Sigmoid colon (tissue), 7 donors: ENCODE measurements around the gene DCTPP1. TPM values are rescaled to one million over a fixed set of nuclear protein-coding genes. Genes with fewer than 3 reads are reported as not detected.

Experiments
- DNase-seq: peaks from one replicate; pipeline ENCODE4 v3.0.0-alpha.2; 2019
- H3K27ac ChIP-seq, 4 donors: fragments of 200-600 bp; sonication (generic); one replicate each; pipeline ENCODE4 v1.5.1; 2016 to 2019; ENCODE audit warnings: mild to moderate bottlenecking in 1 of 4
- H3K27me3 ChIP-seq, 3 donors: fragments of 200-600 bp; sonication (generic); one replicate each; pipeline ENCODE4 v1.5.1; 2019; ENCODE audit warnings: mild to moderate bottlenecking in 1 of 3
- H3K36me3 ChIP-seq, 4 donors: fragments of 200-600 bp; sonication (generic); one replicate each; pipeline ENCODE4 v1.5.1; 2016 to 2019
- H3K4me1 ChIP-seq, 4 donors: fragments of 200-600 bp; sonication (generic); one replicate each; pipeline ENCODE4 v1.5.1; 2017 to 2019
- H3K4me3 ChIP-seq, 4 donors: fragments of 200-600 bp; sonication (generic); one replicate each; pipeline ENCODE4 v1.5.1; 2017 to 2019; ENCODE audit warnings: mild to moderate bottlenecking in 2 of 4, moderate library complexity in 1 of 4
- H3K9me3 ChIP-seq, 4 donors: fragments of 200-600 bp in 3 of 4; sonication (generic) in 3 of 4; one replicate each; pipeline versions ENCODE4 v1.5.1 to v1.6.1; 2013 to 2019
- CTCF ChIP-seq, 4 experiments: fragments of 450-650 bp in 3 of 4; fragments of 200-600 bp in 1 of 4; IDR thresholded peaks; one replicate each; pipeline ENCODE4 v1.5.1; 2016 to 2019; ENCODE audit warnings: antibody characterized with exemption in 4 of 4, mild to moderate bottlenecking in 3 of 4, moderate library complexity in 2 of 4
- EP300 ChIP-seq, 4 donors: sonication (generic); formaldehyde crosslinking; IDR thresholded peaks; one replicate each; pipeline ENCODE4 v1.6.1; 2017; ENCODE audit warnings: antibody characterized with exemption in 4 of 4
- POLR2A ChIP-seq, 2 donors: fragments of 450-650 bp; IDR thresholded peaks; one replicate each; pipeline ENCODE4 v1.6.1; 2016; ENCODE audit warnings: antibody characterized with exemption in 2 of 2, mild to moderate bottlenecking in 2 of 2, moderate library complexity in 2 of 2
- POLR2AphosphoS5 ChIP-seq, 4 donors: sonication (generic); formaldehyde crosslinking; IDR thresholded peaks; one replicate each; pipeline ENCODE4 v1.6.1; 2017; ENCODE audit warnings: antibody characterized with exemption in 4 of 4
- WGBS, 2 donors: extraction: QIAGEN DNeasy Blood & Tissue Kit; methylation state at CpG; one replicate each; pipeline ENCODE4 v1.1.7; 2013; 5-methylcytosine and 5-hydroxymethylcytosine counted together
- intact Hi-C: fragments of 100-400 bp; cut with DNase I; formaldehyde crosslinking; loops from one replicate; pipeline ENCODE4 v1.15.1; 2023
- polyA plus RNA-seq, 3 donors: library from polyadenylated mRNA; stranded (reverse); fragments of 200-250 nt; gene quantifications; one replicate each; pipeline ENCODE4 v1.2.3, GENCODE V29; 2013
- total RNA-seq, 4 donors: library from RNA; depleted of rRNA; stranded (reverse); fragments of >200 nt; gene quantifications; one replicate each; pipeline ENCODE4 v1.1.0, GENCODE V29; 2016
- donor health status: healthy with polysubstance abuse.
- donor health status: Bipolar disorder and iron deficiency.
- donor health status: healthy.

The DCTPP1 gene
- total and polyA plus RNA-seq, 7 donors = 10.5 to 175 (median 19.9) TPM

- H3K27ac ChIP-seq = peak overlapping the region; percentile 83 to 89 (median 88)
- peaks cover 0 to 19% (median 3%) of the 10 kb centered on the region in 4 donors for H3K36me3 ChIP-seq
- DNase-seq = no peak
- WGBS, 2 donors = 32 to 58% methylated on average over 31 of the region's 31 CpGs
- intact Hi-C loops = no loop called here
- no peaks in the 10 kb centered on the region for H3K27me3 ChIP-seq
- peaks cover 0 to 14% (median 12%) of the 10 kb centered on the region in 4 donors for H3K4me1 ChIP-seq
- H3K9me3 ChIP-seq = no peaks in the 10 kb centered on the region
- TF ChIP-seq POLR2A (IDR thresholded peaks at IDR 0.05) = no peak
- TF ChIP-seq CTCF (IDR thresholded peaks at IDR 0.05) = no peak
- H3K4me3 ChIP-seq = peak overlapping the region; percentile 33 to 72 (median 57)
These were observed 11.3 kb downstream of the DCTPP1 start for GRCh38 chr16:30418350-30419181.

- H3K4me3 ChIP-seq = peak overlapping the region; percentile 33 to 72 (median 57)
- 1 to 2% methylated on average over 140 of the region's 140 CpGs for WGBS, 2 donors
- no peak for TF ChIP-seq POLR2A (IDR thresholded peaks at IDR 0.05)
- peak in 1 of 4 experiments; percentile 26 for TF ChIP-seq CTCF (IDR thresholded peaks at IDR 0.05)
- peak; percentile 15 to 41 (median 30) for TF ChIP-seq POLR2AphosphoS5 (IDR thresholded peaks at IDR 0.05)
- H3K9me3 ChIP-seq = no peaks in the 10 kb centered on the region
- peak; percentile 92 for DNase-seq
- intact Hi-C loops = no loop called here
- peak overlapping the region; percentile 83 to 89 (median 88) for H3K27ac ChIP-seq
- peaks cover 0 to 14% (median 12%) of the 10 kb centered on the region in 4 donors for H3K4me1 ChIP-seq
- peaks cover 0 to 19% (median under 1%) of the 10 kb centered on the region in 4 donors for H3K36me3 ChIP-seq
- no peaks in the 10 kb centered on the region for H3K27me3 ChIP-seq
These were observed 12.1 kb downstream of the DCTPP1 start for GRCh38 chr16:30417529-30418349.

- no peaks in the 10 kb centered on the region for H3K9me3 ChIP-seq
- peak overlapping the region; percentile 83 to 89 (median 88) for H3K27ac ChIP-seq
- peaks cover 0 to 23% (median 0%) of the 10 kb centered on the region in 4 donors for H3K36me3 ChIP-seq
- H3K27me3 ChIP-seq = no peaks in the 10 kb centered on the region
- intact Hi-C loops = no loop called here
- TF ChIP-seq EP300 (IDR thresholded peaks at IDR 0.05) (no peak), POLR2A (IDR thresholded peaks at IDR 0.05) (no peak), CTCF (IDR thresholded peaks at IDR 0.05) (no peak), POLR2AphosphoS5 (IDR thresholded peaks at IDR 0.05) (no peak)
- no peak for DNase-seq
- H3K4me1 ChIP-seq = peaks cover 0 to 14% (median 12%) of the 10 kb centered on the region in 4 donors
- peak overlapping the region; percentile 33 to 72 (median 57) for H3K4me3 ChIP-seq
- WGBS, 2 donors = 55 to 68% methylated on average over 18 of the region's 18 CpGs
These were observed 13.0 kb downstream of the DCTPP1 start for GRCh38 chr16:30416624-30417528.

- intact Hi-C loops = no loop called here
- H3K4me1 ChIP-seq = peaks cover 0 to 14% (median 12%) of the 10 kb centered on the region in 4 donors
- WGBS, 2 donors = 94% methylated on average over 4 of the region's 4 CpGs
- peaks cover 0 to 30% (median 0%) of the 10 kb centered on the region in 4 donors for H3K36me3 ChIP-seq
- H3K27me3 ChIP-seq = no peaks in the 10 kb centered on the region
- TF ChIP-seq POLR2AphosphoS5 (IDR thresholded peaks at IDR 0.05) (no peak), POLR2A (IDR thresholded peaks at IDR 0.05) (no peak), CTCF (IDR thresholded peaks at IDR 0.05) (no peak), EP300 (IDR thresholded peaks at IDR 0.05) (no peak)
- H3K4me3 ChIP-seq = no peak overlapping the region
- no peak overlapping the region for H3K27ac ChIP-seq
- H3K9me3 ChIP-seq = no peaks in the 10 kb centered on the region
- DNase-seq = no peak
These were observed 13.7 kb downstream of the DCTPP1 start for GRCh38 chr16:30416047-30416603.
